Liver (tissue), 3 donors: Measurements from ENCODE around the gene INPP5A.

Source experiments
- CTCF ChIP-seq: fragments of 150-350 bp; IDR thresholded peaks from 2 replicates; pipeline ENCODE4 v1.5.1; 2017; ENCODE audit warnings: improper control_type of control experiment, low read depth, low read length; ENCODE audit not compliant: missing input control
- EGR1 ChIP-seq, 2 donors: IDR thresholded peaks; 2 replicates each; pipeline ENCODE4 v1.6.1; 2016 to 2018; ENCODE audit warnings: antibody characterized with exemption in 2 of 2, low read depth in 2 of 2
- FOXA2 ChIP-seq: IDR thresholded peaks from 2 replicates; pipeline ENCODE4 v1.6.1; 2016; ENCODE audit warnings: antibody characterized with exemption
- HNF4A ChIP-seq, 2 donors: conservative IDR thresholded peaks; 2 replicates each; pipeline ENCODE4 v1.6.1; 2016; ENCODE audit warnings: antibody characterized with exemption in 2 of 2, mild to moderate bottlenecking in 2 of 2
- JUND ChIP-seq, 2 donors: IDR thresholded peaks; 2 replicates each; pipeline ENCODE4 v1.6.1; 2016; ENCODE audit warnings: antibody characterized with exemption in 2 of 2
- RAD21 ChIP-seq, 2 donors: IDR thresholded peaks; 2 replicates each; pipeline ENCODE4 v1.6.1; 2016; ENCODE audit warnings: antibody characterized with exemption in 2 of 2, mild to moderate bottlenecking in 2 of 2
- REST ChIP-seq: IDR thresholded peaks from 2 replicates; pipeline ENCODE4 v1.6.1; 2016; ENCODE audit warnings: antibody characterized with exemption, mild to moderate bottlenecking
- TAF1 ChIP-seq: conservative IDR thresholded peaks from 2 replicates; pipeline ENCODE4 v1.6.1; 2016; ENCODE audit warnings: antibody characterized with exemption, mild to moderate bottlenecking
- YY1 ChIP-seq: IDR thresholded peaks from 2 replicates; pipeline ENCODE4 v1.6.1; 2016; ENCODE audit warnings: antibody characterized with exemption, mild to moderate bottlenecking
- TF ChIP-seq, protein P1 (sequence below): IDR thresholded peaks from 2 replicates; pipeline ENCODE4 v1.6.1; 2016; ENCODE audit warnings: antibody characterized with exemption
- donor health status: healthy.
- donor health status: healthy.

DNA sequence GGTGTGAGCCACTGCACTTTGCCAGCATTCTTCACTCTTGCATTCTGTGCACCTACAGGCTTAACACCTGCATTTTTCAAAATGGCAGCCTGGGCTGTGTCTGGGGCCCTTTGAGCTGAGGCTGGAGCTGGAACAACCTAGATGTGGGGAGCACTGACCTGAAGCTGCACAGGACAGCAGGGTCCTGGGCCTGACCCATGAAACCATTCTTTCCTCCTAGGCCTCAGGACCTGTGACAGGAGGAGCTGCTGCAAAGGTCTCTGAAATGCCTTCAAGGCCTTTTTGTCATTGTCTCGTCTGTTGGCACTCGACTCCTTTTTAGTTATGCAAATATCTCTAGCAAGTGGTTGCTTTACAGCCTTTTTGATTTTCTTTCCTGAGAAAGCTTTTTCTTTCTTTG lies 82.3 kb downstream of the INPP5A start:
- no peak for TF ChIP-seq HNF4A (conservative IDR thresholded peaks at IDR 0.05)
- TF ChIP-seq CTCF = no peak
- TF ChIP-seq REST = no peak
- no peak for TF ChIP-seq YY1
- no peak for TF ChIP-seq FOXA2
- no peak for TF ChIP-seq EGR1 (IDR thresholded peaks at IDR 0.05; ENCODE audit: low read depth in 2 of 2)
- TF ChIP-seq TAF1 = no peak
- TF ChIP-seq, protein P1, sequence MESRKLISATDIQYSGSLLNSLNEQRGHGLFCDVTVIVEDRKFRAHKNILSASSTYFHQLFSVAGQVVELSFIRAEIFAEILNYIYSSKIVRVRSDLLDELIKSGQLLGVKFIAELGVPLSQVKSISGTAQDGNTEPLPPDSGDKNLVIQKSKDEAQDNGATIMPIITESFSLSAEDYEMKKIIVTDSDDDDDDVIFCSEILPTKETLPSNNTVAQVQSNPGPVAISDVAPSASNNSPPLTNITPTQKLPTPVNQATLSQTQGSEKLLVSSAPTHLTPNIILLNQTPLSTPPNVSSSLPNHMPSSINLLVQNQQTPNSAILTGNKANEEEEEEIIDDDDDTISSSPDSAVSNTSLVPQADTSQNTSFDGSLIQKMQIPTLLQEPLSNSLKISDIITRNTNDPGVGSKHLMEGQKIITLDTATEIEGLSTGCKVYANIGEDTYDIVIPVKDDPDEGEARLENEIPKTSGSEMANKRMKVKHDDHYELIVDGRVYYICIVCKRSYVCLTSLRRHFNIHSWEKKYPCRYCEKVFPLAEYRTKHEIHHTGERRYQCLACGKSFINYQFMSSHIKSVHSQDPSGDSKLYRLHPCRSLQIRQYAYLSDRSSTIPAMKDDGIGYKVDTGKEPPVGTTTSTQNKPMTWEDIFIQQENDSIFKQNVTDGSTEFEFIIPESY = no peak
- TF ChIP-seq RAD21 (IDR thresholded peaks at IDR 0.05) = no peak
- no peak for TF ChIP-seq JUND (IDR thresholded peaks at IDR 0.05)
